Transverse colon (tissue), 3 donors: Measurements from ENCODE around the gene TCOF1.
"Not testable (repeated sequence)": the region's sequence is repeated elsewhere in the genome, so short reads cannot be mapped to it uniquely, and the experiment has no call there.

ENCODE experiments used
- CTCF ChIP-seq, 5 experiments: fragments of 200-600 bp in 3 of 5; fragments of 450-650 bp in 2 of 5; sonication (generic) in 3 of 5; IDR thresholded peaks; 1 replicate in 2 of 5; 2 replicates in 3 of 5; pipeline ENCODE4 v1.5.1; 2016 to 2017; ENCODE audit warnings: antibody characterized with exemption in 5 of 5, inconsistent platforms in 3 of 5, mild to moderate bottlenecking in 2 of 5, moderate library complexity in 1 of 5
- POLR2A ChIP-seq: fragments of 450-650 bp; IDR thresholded peaks from one replicate; pipeline ENCODE4 v1.6.1; 2016; ENCODE audit warnings: antibody characterized with exemption, mild to moderate bottlenecking, moderate library complexity

DNA sequence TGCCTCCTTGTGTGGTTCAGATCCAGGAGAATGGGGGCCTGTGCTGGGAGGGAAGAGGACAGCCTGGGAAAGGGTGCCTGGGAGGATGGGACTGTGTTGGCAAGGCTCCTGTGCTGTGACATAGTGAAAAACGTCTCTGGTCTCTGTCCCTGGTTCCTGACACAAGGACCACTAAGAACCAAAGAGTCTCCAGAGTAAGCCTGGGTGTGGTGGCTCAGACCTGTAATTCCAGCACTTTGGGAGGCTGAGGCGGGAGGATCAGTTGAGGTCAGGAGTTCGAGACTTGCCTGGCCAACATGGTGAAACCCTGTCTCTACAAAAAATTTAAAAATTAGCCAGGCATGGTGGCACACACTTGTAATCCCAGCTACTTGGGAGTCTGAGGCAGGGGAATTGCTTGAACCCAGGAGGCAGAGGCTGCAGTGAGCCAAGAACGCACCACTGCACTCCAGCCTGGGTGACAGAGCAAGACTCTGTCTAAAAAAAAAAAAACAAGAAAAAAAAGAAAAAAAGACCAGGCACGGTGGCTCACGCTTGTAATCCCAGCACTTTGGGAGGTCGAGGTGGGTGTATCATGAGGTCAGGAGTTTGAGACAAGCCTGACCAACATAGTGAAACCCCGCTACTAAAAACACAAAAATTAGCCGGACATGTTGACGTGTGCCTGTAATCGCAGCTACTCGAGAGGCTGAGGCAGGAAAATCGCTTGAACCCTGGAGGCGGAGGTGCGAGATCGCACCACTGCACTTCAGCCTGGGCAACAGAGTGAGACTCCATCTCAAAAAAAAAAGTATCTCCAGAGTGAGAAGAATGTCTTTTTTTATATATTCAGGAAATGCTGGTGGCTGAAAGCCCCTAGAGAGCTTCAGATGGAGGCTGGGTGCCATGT lies 56.6 kb downstream of the TCOF1 start:
- not testable (repeated sequence) for TF ChIP-seq CTCF (IDR thresholded peaks at IDR 0.05); POLR2A
